Caco-2 (cell line): ENCODE results near the gene C21orf58. TPM values are rescaled to one million over a fixed set of nuclear protein-coding genes. Genes with fewer than 3 reads are reported as not detected.

ENCODE experiments used
- BruUV-seq: library from RNA; stranded (reverse); fragments of 400-500 nt; replicated peaks from 2 replicates; lab custom pipeline; 2021; lab: Mats Ljungman, UMichigan
- CTCF ChIA-PET: fragments of 300-600 bp; sonication (Branson Sonifier 250); formaldehyde crosslinking; loops from one replicate; lab custom pipeline; 2022; ENCODE audit warnings: antibody characterized with exemption; lab: Charles Lee
- POLR2A ChIA-PET: fragments of 300-600 bp; sonication (Branson Sonifier 250); formaldehyde crosslinking; loops from one replicate; lab custom pipeline; 2022; ENCODE audit warnings: antibody characterized with exemption; lab: Charles Lee
- DNase-seq, 2 experiments: peaks; one replicate each; pipeline versions ENCODE4 v3.0.0 to v3.0.0-alpha.2; 2020 to 2022
- H3K27me3 ChIP-seq: replicated peaks from 2 replicates; pipeline ENCODE4 v1.6.0; 2011; ENCODE audit warnings: low read length; ENCODE audit not compliant: control insufficient read depth, insufficient read depth
- H3K36me3 ChIP-seq: 2 replicates; pipeline ENCODE4 v1.5.1; 2011; ENCODE audit warnings: low read length; ENCODE audit not compliant: control insufficient read depth, insufficient read depth
- H3K4me1 ChIP-seq: fragments of 250-450 bp; sonication (Bioruptor Pico); 2 replicates; pipeline ENCODE4 v1.5.1; 2020; ENCODE audit warnings: mild to moderate bottlenecking
- H3K4me3 ChIP-seq: 2 replicates; pipeline ENCODE4 v1.5.1; 2011; ENCODE audit warnings: low read depth, mild to moderate bottlenecking, control low read depth, low read length
- H3K9me3 ChIP-seq: fragments of 250-450 bp; sonication (Bioruptor Pico); 2 replicates; pipeline ENCODE4 v1.5.1; 2020; ENCODE audit warnings: mild to moderate bottlenecking, moderate library complexity
- H3K27ac Mint-ChIP-seq: one replicate; pipeline ENCODE4 v1.8.0; 2022; ENCODE audit warnings: mixed read lengths; ENCODE audit not compliant: unreplicated experiment
- H3K27me3 Mint-ChIP-seq: one replicate; pipeline ENCODE4 v1.8.0; 2022; ENCODE audit warnings: mixed read lengths; ENCODE audit not compliant: insufficient read depth, unreplicated experiment
- H3K36me3 Mint-ChIP-seq: one replicate; pipeline ENCODE4 v1.8.0; 2022; ENCODE audit warnings: mild to moderate bottlenecking, mixed read lengths; ENCODE audit not compliant: insufficient read depth, unreplicated experiment
- H3K4me1 Mint-ChIP-seq: one replicate; pipeline ENCODE4 v1.8.0; 2022; ENCODE audit warnings: low read depth, mixed read lengths; ENCODE audit not compliant: unreplicated experiment
- H3K4me3 Mint-ChIP-seq: one replicate; pipeline ENCODE4 v1.8.0; 2022; ENCODE audit warnings: mild to moderate bottlenecking, moderate library complexity, mixed read lengths; ENCODE audit not compliant: unreplicated experiment
- H3K9me3 Mint-ChIP-seq: one replicate; pipeline ENCODE4 v1.8.0; 2022; ENCODE audit warnings: mixed read lengths; ENCODE audit not compliant: unreplicated experiment
- CTCF ChIP-seq, 2 experiments: fragments of 200-600 bp in 1 of 2; IDR thresholded peaks; 1 replicate in 1 of 2; 2 replicates in 1 of 2; pipeline versions ENCODE4 v1.5.1 to v1.8.0; 2011 to 2022; ENCODE audit warnings: antibody characterized with exemption in 1 of 2, control low read depth in 1 of 2, inconsistent platforms in 1 of 2, low read depth in 1 of 2, low read length in 1 of 2, mild to moderate bottlenecking in 1 of 2, moderate library complexity in 1 of 2; ENCODE audit not compliant: insufficient read depth in 1 of 2, severe bottlenecking in 1 of 2, unreplicated experiment in 1 of 2
- intact Hi-C: fragments of 100-400 bp; cut with micrococcal nuclease; formaldehyde crosslinking; loops from one replicate; pipeline ENCODE4 v1.10.0; 2022; ENCODE audit not compliant: unreplicated experiment
- total RNA-seq: library from RNA; stranded (reverse); gene quantifications from 2 replicates; pipeline ENCODE4 v1.2.3, GENCODE V29; 2022

The C21orf58 gene
- total RNA-seq, 1 experiment from 2014 or later: 17.7 TPM

- no peak for TF ChIP-seq CTCF (IDR thresholded peaks at IDR 0.05; ENCODE audit: insufficient read depth in 1 of 2, low read depth in 1 of 2, low read length in 1 of 2, severe bottlenecking in 1 of 2, unreplicated experiment in 1 of 2)
- Histone ChIP-seq H3K27me3 (no peaks in the 10 kb centered on the region), H3K36me3 (peaks cover 4% of the 10 kb centered on the region), H3K4me1 (no peaks in the 10 kb centered on the region), H3K9me3 (no peaks in the 10 kb centered on the region), H3K4me3 (no peak overlapping the region)
- Mint-ChIP-seq H3K9me3 (no peaks in the 10 kb centered on the region), H3K4me1 (no peaks in the 10 kb centered on the region), H3K27me3 (no peaks in the 10 kb centered on the region), H3K4me3 (no peak overlapping the region), H3K36me3 (peaks cover 40% of the 10 kb centered on the region), H3K27ac (no peak overlapping the region)
- intact Hi-C loops: no loop called here
- BruUV-seq: no TSS peak
- DNase-seq: no peak
- ChIA-PET POLR2A (no interaction called here), CTCF (no interaction called here)
These were observed 23.5 kb upstream of the C21orf58 start for GRCh38 chr21:46347203-46347550.

DNA sequence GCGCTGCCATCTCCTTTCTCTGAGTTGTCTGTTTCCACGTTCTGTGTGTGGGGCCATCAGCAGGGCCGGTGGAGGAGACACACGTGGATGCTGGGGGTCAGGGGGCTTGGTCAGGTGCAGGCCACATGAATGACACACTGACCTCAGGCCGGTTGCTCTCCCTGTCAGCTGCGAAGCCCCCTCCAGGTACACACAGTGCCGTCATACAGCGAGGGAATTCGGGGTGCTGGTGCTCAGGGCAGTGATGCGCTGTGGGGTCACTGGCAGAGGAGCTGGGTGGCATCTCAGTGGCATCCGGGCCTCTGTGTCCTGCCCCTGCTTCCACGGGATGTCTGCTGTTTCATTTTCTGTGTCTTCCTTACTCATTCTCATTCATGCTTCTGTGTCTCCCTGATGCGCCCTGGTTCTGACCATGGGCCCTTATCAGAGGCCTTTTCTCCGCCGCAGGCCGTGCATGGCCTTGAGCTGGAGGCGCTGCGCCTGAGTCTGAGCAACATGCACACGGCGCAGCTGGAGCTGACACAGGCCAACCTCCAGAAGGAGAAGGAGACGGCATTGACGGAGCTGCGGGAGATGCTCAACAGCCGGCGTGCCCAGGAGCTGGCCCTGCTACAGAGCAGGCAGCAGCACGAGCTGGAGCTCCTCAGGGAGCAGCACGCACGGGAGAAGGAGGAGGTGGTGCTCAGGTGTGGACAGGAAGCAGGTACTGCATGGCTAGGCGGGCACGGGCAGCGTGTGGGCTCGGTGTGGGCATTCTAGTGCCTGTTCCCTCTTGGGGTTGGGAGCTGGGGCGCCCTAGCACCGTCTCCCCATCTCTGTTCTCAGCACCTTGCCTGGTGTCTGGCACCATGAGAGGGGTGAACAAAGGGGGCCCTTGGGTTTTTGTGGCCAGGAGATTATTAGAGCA, 22.9 kb upstream of the C21orf58 start:
- TF ChIP-seq CTCF (IDR thresholded peaks at IDR 0.05; ENCODE audit: insufficient read depth in 1 of 2, low read depth in 1 of 2, low read length in 1 of 2, severe bottlenecking in 1 of 2, unreplicated experiment in 1 of 2): no peak
- Mint-ChIP-seq H3K36me3 (peaks cover 39% of the 10 kb centered on the region), H3K4me1 (no peaks in the 10 kb centered on the region), H3K27ac (no peak overlapping the region), H3K27me3 (no peaks in the 10 kb centered on the region), H3K4me3 (no peak overlapping the region), H3K9me3 (no peaks in the 10 kb centered on the region)
- Histone ChIP-seq H3K4me1 (no peaks in the 10 kb centered on the region), H3K9me3 (no peaks in the 10 kb centered on the region), H3K27me3 (no peaks in the 10 kb centered on the region), H3K4me3 (no peak overlapping the region), H3K36me3 (peaks cover 4% of the 10 kb centered on the region)
- intact Hi-C loops: no loop called here
- ChIA-PET CTCF (no interaction called here), POLR2A (no interaction called here)
- DNase-seq: no peak
- BruUV-seq: no TSS peak

DNA sequence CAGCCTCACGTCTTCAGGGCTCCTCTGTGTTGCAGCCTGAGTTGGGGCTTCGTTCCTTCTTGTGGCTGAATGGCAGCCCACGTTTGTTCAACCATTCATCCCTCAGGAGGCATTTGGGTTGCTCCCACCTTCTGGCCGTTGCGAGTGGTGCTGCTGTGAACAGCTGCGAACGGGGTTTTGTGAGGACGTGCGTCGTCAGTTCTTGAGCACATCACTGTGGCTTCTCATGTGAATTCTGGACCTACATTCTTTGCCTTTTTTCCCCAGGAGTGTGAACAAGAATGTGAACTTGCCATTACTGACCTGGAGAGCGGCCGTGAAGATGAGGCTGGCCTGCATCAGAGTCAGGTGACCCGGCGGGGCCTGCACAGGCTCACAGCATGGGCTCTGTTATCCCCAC, 22.2 kb upstream of the C21orf58 start:
- Histone ChIP-seq H3K36me3 (peaks cover 4% of the 10 kb centered on the region), H3K9me3 (no peaks in the 10 kb centered on the region), H3K4me1 (no peaks in the 10 kb centered on the region), H3K4me3 (no peak overlapping the region), H3K27me3 (no peaks in the 10 kb centered on the region)
- no peaks in the 10 kb centered on the region for H3K4me1 Mint-ChIP-seq
- POLR2A ChIA-PET: no interaction called here
- DNase-seq: no peak
- no peak for TF ChIP-seq CTCF (IDR thresholded peaks at IDR 0.05; ENCODE audit: insufficient read depth in 1 of 2, low read depth in 1 of 2, low read length in 1 of 2, severe bottlenecking in 1 of 2, unreplicated experiment in 1 of 2)
- CTCF ChIA-PET: no interaction called here
- peaks cover 38% of the 10 kb centered on the region for H3K36me3 Mint-ChIP-seq
- H3K9me3 Mint-ChIP-seq: no peaks in the 10 kb centered on the region
- no peaks in the 10 kb centered on the region for H3K27me3 Mint-ChIP-seq
- no peak overlapping the region for H3K27ac Mint-ChIP-seq
- intact Hi-C loops: no loop called here
- BruUV-seq: no TSS peak
- no peak overlapping the region for H3K4me3 Mint-ChIP-seq
